ENCODE measurements around the gene LIM2.

- TF ChIP-seq EZH2 (optimal IDR thresholded peaks at IDR 0.05; ENCODE audit: low read depth, low read length) = no peak
- TF ChIP-seq CTCF (IDR thresholded peaks at IDR 0.05; ENCODE audit: low read length) = no peak
Observed at GRCh38 chr19:51339313-51339686, 48.5 kb downstream of the LIM2 start.

All from MM.1S (cell line).